ENCODE data around the gene KRTAP10-11. TPM values are rescaled to one million over a fixed set of nuclear protein-coding genes. Genes with fewer than 3 reads are reported as not detected.
"Not testable (repeated sequence)": the region's sequence is repeated elsewhere in the genome, so short reads cannot be mapped to it uniquely, and the experiment has no call there.

KRTAP10-11 gene
- total and polyA plus RNA-seq, 9 donors: not detected

DNA sequence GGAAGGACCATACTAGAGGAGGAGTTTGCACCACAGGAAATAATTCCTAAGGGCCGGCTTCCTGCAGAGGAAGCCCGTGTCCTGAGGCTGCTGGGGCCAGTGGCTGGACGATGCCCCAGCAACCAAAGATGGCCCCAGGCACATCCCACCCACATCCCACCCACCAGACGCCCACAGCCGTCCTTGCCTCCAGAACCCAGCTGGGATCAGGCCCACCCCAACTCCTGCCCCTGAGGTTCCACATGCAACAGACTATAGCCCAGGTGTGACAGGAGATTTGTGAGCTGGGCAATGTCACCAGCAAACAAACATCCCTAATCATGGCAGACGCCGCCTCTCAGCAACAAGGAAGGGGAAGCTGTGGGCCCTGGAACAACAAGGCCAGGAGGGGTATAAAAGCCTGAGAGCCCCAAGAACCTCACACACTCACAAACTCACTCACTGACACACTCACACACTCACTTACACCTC lies 19.5 kb upstream of the KRTAP10-11 start, which contains the start of gene KRTAP10-9:
KRTAP10-9 (plus strand) TSS at position 421 of the 471 bp plus-strand sequence. CDS start 79 bp downstream, outside the sequence.
- Histone ChIP-seq H3K36me3 (no peaks in the 10 kb centered on the region), H3K9me3 (peaks cover 0 to 5% of the 10 kb centered on the region in 2 donors), H3K27ac (no peak within 1 kb of the TSS), H3K4me1 (ENCODE audit: insufficient read depth) (no peaks in the 10 kb centered on the region), H3K4me3 (no peak within 1 kb of the TSS), H3K27me3 (no peaks in the 10 kb centered on the region)
- no peak for DNase-seq
- 47 to 59% (median 55%) methylated on average over 7 of the region's 7 CpGs for WGBS, 3 donors
- TF ChIP-seq, protein P1, sequence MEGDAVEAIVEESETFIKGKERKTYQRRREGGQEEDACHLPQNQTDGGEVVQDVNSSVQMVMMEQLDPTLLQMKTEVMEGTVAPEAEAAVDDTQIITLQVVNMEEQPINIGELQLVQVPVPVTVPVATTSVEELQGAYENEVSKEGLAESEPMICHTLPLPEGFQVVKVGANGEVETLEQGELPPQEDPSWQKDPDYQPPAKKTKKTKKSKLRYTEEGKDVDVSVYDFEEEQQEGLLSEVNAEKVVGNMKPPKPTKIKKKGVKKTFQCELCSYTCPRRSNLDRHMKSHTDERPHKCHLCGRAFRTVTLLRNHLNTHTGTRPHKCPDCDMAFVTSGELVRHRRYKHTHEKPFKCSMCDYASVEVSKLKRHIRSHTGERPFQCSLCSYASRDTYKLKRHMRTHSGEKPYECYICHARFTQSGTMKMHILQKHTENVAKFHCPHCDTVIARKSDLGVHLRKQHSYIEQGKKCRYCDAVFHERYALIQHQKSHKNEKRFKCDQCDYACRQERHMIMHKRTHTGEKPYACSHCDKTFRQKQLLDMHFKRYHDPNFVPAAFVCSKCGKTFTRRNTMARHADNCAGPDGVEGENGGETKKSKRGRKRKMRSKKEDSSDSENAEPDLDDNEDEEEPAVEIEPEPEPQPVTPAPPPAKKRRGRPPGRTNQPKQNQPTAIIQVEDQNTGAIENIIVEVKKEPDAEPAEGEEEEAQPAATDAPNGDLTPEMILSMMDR (IDR thresholded peaks at IDR 0.05): no peak
- TF ChIP-seq EP300 (IDR thresholded peaks at IDR 0.05) (no peak), POLR2A (IDR thresholded peaks at IDR 0.05) (no peak)
- intact Hi-C loops (cut with DNase I): no loop called here

DNA sequence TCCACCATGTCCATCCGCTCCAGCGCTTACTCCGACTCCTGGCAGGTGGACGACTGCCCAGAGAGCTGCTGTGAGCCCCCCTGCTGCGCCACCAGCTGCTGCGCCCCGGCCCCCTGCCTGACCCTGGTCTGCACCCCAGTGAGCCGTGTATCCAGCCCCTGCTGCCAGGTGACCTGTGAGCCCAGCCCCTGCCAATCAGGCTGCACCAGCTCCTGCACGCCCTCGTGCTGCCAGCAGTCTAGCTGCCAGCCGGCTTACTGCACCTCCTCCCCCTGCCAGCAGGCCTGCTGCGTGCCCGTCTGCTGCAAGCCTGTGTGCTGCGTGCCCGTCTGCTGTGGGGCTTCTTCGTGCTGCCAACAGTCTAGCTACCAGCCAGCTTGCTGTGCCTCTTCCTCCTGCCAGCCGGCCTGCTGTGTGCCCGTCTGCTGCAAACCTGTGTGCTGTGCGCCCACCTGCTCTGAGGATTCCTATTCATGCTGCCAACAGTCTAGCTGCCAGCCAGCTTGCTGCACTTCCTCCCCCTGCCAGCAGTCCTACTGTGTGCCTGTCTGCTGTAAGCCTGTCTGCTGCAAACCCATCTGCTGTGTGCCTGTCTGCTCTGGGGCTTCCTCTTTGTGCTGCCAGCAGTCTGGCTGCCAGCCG lies 18.9 kb upstream of the KRTAP10-11 start:
- H3K27ac ChIP-seq; H3K9me3 ChIP-seq; DNase-seq; H3K36me3 ChIP-seq; H3K27me3 ChIP-seq; H3K4me1 ChIP-seq (ENCODE audit: insufficient read depth); H3K4me3 ChIP-seq; intact Hi-C loops (cut with DNase I): not testable (repeated sequence)
- WGBS, 3 donors: 67 to 81% (median 72%) methylated on average over 14 to 20 of the region's 20 CpGs

DNA sequence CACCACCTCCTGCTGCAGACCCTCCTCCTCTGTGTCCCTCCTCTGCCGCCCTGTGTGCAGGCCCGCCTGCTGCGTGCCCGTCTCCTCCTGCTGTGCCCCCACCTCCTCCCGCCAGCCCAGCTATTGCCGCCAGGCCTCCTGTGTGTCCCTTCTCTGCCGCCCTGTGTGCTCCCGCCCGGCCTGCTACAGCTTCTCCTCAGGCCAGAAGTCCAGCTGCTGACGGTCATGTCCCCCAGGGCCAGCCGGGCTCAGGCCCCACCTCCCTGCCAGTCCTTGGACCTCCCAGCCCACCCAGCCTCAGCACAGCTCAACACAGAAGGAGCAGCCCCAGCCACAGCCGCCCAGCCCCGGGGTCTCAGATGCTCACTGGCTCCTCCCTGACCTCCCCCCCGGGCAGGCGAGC lies 18.4 kb upstream of the KRTAP10-11 start:
- H3K9me3 ChIP-seq; intact Hi-C loops (cut with DNase I): not testable (repeated sequence)
- 21 to 32% (median 22%) methylated on average over 13 to 15 of the region's 15 CpGs for WGBS, 3 donors

DNA sequence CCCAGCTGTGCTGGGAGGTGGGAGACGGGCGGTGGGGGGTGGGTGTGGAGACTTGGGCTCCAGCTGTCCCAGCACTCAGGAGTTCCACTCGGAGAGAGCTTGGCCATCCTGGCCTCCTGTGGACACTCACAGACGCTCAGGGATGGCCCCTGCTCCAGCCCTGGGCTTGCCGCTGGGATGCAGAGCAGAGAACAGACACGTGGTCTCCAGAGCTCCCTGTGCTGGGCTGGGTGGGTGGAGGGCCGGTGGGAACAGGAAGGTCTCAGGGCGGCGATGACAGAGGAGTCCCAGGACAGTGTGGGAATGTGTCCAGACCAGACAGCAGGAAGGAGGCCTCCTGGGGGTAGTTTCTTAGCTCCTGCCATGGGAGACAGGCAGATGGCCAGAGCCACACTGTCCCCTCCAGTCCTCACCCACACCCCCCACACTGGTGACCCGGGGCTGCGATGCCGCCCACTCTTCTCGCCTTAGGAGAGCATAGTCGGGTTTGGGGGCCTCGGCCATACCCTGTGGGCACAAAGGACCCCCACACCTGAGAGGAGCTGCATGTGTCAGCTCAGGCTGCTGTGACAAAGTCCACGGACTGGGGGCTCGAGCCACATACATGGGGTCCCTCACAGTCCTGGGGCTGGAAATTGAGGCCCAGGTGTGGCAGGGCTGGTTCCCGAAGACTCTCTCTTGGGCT lies 17.4 kb upstream of the KRTAP10-11 start:
- H3K4me1 ChIP-seq (ENCODE audit: insufficient read depth): no peaks in the 10 kb centered on the region
- no peaks in the 10 kb centered on the region for H3K27me3 ChIP-seq
- TF ChIP-seq POLR2A (IDR thresholded peaks at IDR 0.05) (no peak), EP300 (IDR thresholded peaks at IDR 0.05) (no peak)
- TF ChIP-seq, protein P1 (IDR thresholded peaks at IDR 0.05): no peak
- no peak overlapping the region for H3K4me3 ChIP-seq
- no peak for DNase-seq
- 64 to 66% (median 64%) methylated on average over 18 of the region's 18 CpGs for WGBS, 3 donors
- no peak overlapping the region for H3K27ac ChIP-seq
- H3K9me3 ChIP-seq: peaks cover 0 to 2% of the 10 kb centered on the region in 2 donors
- intact Hi-C loops (cut with DNase I): no loop called here
- no peaks in the 10 kb centered on the region for H3K36me3 ChIP-seq

More for the DNA sequence above, 18.4 kb upstream of the KRTAP10-11 start:
- not testable (repeated sequence) for H3K36me3 ChIP-seq; H3K4me1 ChIP-seq (ENCODE audit: insufficient read depth); H3K27me3 ChIP-seq; DNase-seq; H3K4me3 ChIP-seq; H3K27ac ChIP-seq

DNA sequence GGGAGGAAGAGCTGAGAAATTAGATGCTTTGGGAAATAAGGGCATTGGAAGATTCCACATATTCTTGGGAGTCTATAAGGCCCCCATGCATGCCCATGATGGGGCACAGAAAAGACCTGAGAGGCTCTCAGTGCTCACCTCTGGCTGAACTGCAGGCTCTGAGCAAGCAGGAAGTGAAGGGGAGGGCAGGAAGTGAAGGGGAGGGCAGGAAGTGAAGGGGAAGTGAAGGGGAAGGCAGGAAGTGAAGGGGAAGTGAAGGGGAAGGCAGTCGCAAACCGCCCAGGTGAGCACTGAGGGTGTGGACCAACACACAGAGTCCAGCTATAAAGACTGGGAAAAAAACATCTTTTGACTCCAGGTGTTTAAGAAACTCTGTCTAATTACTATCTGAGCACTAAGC lies 15.8 kb upstream of the KRTAP10-11 start:
- no peak for DNase-seq
- no peak overlapping the region for H3K27ac ChIP-seq
- TF ChIP-seq, protein P1 (IDR thresholded peaks at IDR 0.05): no peak
- TF ChIP-seq EP300 (IDR thresholded peaks at IDR 0.05) (no peak), POLR2A (IDR thresholded peaks at IDR 0.05) (no peak)
- H3K4me3 ChIP-seq: no peak overlapping the region
- no peaks in the 10 kb centered on the region for H3K9me3 ChIP-seq
- no peaks in the 10 kb centered on the region for H3K36me3 ChIP-seq
- no peaks in the 10 kb centered on the region for H3K4me1 ChIP-seq (ENCODE audit: insufficient read depth)
- 83 to 90% (median 85%) methylated on average over 2 of the region's 2 CpGs for WGBS, 3 donors
- no peaks in the 10 kb centered on the region for H3K27me3 ChIP-seq
- intact Hi-C loops (cut with DNase I): no loop called here
